GM12872 (cell line): ENCODE measurements around the gene ERBB2.

Source experiments
- CTCF ChIP-seq: IDR thresholded peaks from 3 replicates; pipeline ENCODE4 v1.5.1; 2011; ENCODE audit warnings: low read depth, mild to moderate bottlenecking, low read length, moderate library complexity; ENCODE audit not compliant: insufficient read depth

ERBB2 gene

GRCh38 chr17:39699818-39700147 lies at the start of gene ERBB2:
TSS of gene ERBB2 (plus strand) at chr17:39700064. CDS start at chr17:39700239, 175 bp downstream.
- no peak for TF ChIP-seq CTCF

DNA sequence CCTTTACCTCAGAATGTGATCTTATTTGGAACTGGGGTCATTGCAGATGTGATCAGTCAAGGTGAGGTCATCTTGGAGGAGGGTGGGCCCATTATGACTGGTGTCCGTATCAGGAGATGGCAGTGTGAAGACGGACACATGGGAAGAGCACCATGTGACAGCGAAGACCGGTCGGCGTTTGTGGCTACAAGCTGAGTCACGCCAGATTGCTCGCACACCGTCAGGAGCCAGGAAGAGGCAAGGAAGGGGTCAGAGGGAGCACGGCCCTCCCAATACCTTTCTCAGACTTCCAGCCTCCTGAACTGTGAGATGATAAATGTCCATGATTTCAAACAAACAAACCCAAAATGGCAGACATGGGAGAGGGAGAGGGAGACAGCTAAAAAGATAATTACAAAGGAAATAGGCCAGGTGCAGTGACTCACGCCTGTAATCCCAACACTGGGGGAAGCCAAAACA lies 49.7 kb upstream of the ERBB2 start:
- no peak for TF ChIP-seq CTCF

DNA sequence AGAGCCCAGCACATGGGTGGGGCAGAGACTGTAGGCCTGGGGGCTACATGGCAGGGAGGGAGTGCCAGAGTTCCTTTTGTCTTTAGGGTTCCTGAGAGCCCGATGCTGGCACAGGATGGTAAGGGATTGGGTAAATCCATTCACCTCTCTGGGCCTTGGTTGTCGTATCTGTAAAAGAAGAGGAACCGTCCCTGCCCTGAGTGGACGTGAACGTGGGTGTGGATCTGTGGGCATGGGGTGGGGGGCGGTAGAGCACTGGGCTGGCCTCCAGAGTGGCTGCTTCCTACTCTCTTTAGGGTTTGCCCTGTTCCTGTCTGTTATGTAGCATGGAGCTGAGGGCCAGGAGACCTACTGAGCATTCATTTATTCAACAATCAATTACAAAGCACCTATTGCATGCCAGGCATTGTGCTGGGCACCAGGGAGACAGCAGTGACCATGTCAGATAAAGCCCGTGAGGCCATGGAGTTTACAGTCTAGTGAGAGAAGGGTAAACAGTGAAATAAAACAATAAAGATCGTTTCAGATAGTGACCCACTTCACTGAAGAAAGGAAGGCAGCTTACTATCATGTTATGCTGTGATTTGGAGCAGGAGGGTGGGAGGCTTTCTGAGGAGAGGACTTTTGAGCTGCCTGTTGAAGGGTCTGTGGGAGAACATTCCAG lies 47.8 kb upstream of the ERBB2 start:
- no peak for TF ChIP-seq CTCF

DNA sequence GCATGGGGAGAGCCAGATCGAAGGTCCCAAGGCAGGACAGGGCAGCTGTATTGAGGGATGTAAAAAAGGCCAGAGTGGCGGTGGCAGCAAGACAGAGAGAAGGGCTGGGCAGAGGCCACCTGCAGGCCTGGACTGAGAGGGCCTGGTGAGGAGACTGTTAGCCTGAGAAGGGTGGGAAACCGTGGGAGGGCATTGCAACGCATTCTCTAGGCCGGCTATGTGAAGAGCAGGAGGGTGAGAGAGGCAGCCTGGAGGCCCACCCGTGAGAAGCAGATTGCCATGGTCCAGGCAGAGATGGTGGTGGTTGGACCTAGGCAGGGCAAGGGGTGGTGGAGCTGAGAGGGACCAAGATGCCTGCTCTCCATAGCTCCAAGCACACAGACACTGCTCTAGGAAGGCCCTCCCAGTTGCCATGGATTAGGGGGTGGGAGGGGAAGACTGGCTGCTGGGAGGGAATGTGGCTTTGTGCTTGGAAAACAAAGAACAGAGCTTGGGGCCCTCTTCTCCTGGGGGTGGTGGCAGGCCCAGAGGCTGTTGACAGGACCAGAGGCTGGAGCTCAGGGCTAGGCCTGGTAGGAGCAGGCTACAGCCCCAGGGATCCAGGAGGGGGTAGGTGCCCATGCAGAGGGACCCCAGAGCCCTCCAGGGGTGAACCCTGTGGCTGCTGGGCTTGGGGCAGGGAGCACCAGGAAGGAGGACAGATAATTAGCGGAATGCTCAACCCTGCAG lies 47.1 kb upstream of the ERBB2 start:
- no peak for TF ChIP-seq CTCF

DNA sequence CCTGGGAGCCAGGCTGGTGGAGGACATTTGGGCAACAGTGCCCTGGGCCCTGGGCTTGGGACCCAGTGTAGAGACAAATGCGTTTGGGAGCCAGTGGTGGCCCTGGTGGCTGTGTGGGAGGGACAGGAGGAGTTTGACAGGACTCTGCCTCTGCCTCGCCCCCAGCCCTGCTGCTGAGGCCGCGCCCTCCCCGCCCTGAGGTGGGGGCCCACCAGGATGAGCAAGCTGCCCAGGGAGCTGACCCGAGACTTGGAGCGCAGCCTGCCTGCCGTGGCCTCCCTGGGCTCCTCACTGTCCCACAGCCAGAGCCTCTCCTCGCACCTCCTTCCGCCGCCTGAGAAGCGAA lies 46.6 kb upstream of the ERBB2 start:
- no peak for TF ChIP-seq CTCF

- peak; percentile 100 for TF ChIP-seq CTCF
Measured at GRCh38 chr17:39653662-39654331, 46.1 kb upstream of the ERBB2 start.

- TF ChIP-seq CTCF, result no peak
Measured at GRCh38 chr17:39655105-39655504, 44.8 kb upstream of the ERBB2 start.
